ENCODE data around the gene OPN1MW3. TPM values are rescaled to one million over a fixed set of nuclear protein-coding genes. Genes with fewer than 3 reads are reported as not detected.
"Not testable (repeated sequence)": the region's sequence is repeated elsewhere in the genome, so short reads cannot be mapped to it uniquely, and the experiment has no call there.

OPN1MW3 gene
- total RNA-seq, 2 experiments from 2014 or later = not detected

DNA sequence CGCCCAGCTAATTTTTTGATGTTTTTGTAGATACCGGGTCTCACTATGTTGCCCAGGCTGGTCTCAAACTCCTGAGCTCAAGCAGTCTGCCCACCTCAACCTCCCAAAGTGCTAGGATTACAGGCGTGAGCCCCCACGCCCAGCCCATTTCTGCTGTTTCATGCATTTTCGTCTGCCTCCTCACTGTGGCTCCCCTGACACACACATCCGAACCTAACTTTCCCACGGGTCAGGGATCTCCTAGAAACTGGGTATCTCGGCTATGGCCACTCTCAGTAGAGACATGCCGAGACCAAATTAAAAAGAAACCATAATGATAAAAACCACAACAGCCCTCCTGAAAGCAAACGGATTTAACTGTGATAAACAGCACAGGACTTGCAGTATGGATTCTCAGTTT lies 9.3 kb upstream of the OPN1MW3 start:
- H3K9me3 Mint-ChIP-seq (ENCODE audit: low read depth); DNase-seq; CTCF ChIA-PET; H3K27me3 Mint-ChIP-seq; H3K27ac Mint-ChIP-seq; POLR2A ChIA-PET; H3K4me1 Mint-ChIP-seq; H3K36me3 Mint-ChIP-seq (ENCODE audit: low read depth); H3K4me3 Mint-ChIP-seq; intact Hi-C loops (cut with DNase I, micrococcal nuclease): not testable (repeated sequence)
- ATAC-seq = peak; percentile 8

- intact Hi-C loops (cut with DNase I, micrococcal nuclease); H3K9me3 Mint-ChIP-seq (ENCODE audit: low read depth); H3K36me3 Mint-ChIP-seq (ENCODE audit: low read depth); H3K4me3 Mint-ChIP-seq; H3K4me1 Mint-ChIP-seq; ATAC-seq; DNase-seq; POLR2A ChIA-PET; H3K27me3 Mint-ChIP-seq; H3K27ac Mint-ChIP-seq; CTCF ChIA-PET: not testable (repeated sequence)
Observed at GRCh38 chrX:154258711-154259110, 1.3 kb downstream of the OPN1MW3 start.

DNA sequence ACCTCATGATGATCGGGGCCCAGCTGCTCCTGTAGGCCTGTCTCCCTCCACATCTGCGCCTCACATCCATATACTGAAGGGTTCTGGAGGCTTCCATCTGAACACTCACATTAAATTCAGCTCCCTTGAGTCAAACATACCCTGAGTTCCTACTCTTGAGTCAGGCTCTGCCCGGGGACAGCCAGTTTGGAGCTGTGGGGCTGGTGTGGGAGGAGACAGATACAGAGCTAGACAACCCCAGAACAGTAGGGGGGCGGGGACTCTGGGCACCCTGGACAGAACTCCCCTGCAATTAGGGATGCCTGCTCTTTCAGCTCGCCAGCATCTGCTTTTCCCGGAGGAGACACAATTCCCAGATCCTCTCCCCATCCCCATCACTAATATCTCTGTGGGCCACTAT lies 5.7 kb downstream of the OPN1MW3 start:
- H3K4me1 Mint-ChIP-seq; POLR2A ChIA-PET; H3K4me3 Mint-ChIP-seq; H3K27me3 Mint-ChIP-seq; DNase-seq; intact Hi-C loops (cut with DNase I, micrococcal nuclease); H3K36me3 Mint-ChIP-seq (ENCODE audit: low read depth); H3K9me3 Mint-ChIP-seq (ENCODE audit: low read depth); CTCF ChIA-PET; H3K27ac Mint-ChIP-seq; ATAC-seq: not testable (repeated sequence)

DNA sequence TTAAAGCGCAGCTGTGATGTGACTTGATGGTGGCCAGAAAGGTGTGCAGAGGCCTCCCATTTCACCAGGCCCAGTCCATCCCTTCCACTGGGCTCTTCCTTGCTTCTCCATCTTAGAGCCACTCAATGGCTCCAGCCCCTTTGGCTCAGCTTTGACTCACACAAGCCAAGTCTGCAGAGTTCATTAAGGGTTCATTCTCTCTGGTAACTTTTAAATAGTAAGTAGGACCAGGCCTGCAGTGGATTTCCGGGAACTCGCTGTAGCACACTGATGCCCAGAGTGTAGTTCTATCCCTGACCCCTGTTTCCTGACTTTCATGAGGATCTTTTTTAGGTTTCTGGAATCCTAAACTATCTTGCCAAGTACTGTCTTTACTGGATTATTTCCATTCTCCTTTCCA lies 11.9 kb downstream of the OPN1MW3 start:
- H3K27me3 Mint-ChIP-seq; intact Hi-C loops (cut with DNase I, micrococcal nuclease); CTCF ChIA-PET; H3K36me3 Mint-ChIP-seq (ENCODE audit: low read depth); H3K4me3 Mint-ChIP-seq; ATAC-seq; H3K27ac Mint-ChIP-seq; DNase-seq; POLR2A ChIA-PET; H3K9me3 Mint-ChIP-seq (ENCODE audit: low read depth); H3K4me1 Mint-ChIP-seq: not testable (repeated sequence)

DNA sequence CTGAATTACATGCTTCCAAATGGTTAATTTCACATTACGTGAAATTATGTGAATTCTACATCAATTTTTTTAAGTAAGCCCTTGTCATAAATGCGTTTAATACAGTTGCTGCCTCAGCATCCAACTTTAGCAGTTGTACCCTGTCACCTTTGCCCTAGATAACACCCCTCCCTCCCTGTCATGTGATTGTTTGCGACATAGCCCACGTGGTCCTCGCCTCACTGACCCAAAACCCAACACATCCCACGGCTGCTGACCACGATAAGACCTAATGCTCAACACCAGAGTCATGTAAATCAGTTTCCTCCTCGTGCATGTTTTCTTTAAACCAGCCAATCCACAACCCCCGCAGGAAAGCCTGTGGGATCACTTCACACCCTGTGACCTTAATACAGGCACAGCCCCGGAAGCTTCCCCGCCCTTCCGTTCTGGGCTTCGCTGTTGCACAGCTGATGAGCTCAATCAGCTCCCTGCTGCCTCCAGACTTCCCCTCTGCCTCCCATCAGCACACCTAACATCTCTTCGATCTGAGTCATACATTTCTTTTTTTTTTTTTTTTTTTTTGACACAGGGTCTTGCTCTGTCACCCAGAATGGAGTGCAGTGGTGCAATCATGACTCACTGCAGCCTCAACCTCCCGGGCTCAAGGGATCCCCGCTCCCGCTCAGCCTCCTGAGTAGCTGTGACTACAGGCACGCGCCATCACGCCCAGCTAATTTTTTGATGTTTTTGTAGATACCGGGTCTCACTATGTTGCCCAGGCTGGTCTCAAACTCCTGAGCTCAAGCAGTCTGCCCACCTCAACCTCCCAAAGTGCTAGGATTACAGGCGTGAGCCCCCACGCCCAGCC lies 27.3 kb downstream of the OPN1MW3 start:
- H3K4me3 Mint-ChIP-seq; H3K27me3 Mint-ChIP-seq; H3K27ac Mint-ChIP-seq; DNase-seq; intact Hi-C loops (cut with DNase I, micrococcal nuclease); H3K9me3 Mint-ChIP-seq (ENCODE audit: low read depth); CTCF ChIA-PET; POLR2A ChIA-PET; H3K4me1 Mint-ChIP-seq; H3K36me3 Mint-ChIP-seq (ENCODE audit: low read depth): not testable (repeated sequence)
- peak; percentile 98 for ATAC-seq

GRCh38 chrX:154286406-154286805 lies 29.0 kb downstream of the OPN1MW3 start:
- DNase-seq; H3K4me1 Mint-ChIP-seq; H3K4me3 Mint-ChIP-seq; H3K27ac Mint-ChIP-seq; CTCF ChIA-PET; H3K9me3 Mint-ChIP-seq (ENCODE audit: low read depth); POLR2A ChIA-PET; H3K36me3 Mint-ChIP-seq (ENCODE audit: low read depth); ATAC-seq; H3K27me3 Mint-ChIP-seq; intact Hi-C loops (cut with DNase I, micrococcal nuclease): not testable (repeated sequence)

DNA sequence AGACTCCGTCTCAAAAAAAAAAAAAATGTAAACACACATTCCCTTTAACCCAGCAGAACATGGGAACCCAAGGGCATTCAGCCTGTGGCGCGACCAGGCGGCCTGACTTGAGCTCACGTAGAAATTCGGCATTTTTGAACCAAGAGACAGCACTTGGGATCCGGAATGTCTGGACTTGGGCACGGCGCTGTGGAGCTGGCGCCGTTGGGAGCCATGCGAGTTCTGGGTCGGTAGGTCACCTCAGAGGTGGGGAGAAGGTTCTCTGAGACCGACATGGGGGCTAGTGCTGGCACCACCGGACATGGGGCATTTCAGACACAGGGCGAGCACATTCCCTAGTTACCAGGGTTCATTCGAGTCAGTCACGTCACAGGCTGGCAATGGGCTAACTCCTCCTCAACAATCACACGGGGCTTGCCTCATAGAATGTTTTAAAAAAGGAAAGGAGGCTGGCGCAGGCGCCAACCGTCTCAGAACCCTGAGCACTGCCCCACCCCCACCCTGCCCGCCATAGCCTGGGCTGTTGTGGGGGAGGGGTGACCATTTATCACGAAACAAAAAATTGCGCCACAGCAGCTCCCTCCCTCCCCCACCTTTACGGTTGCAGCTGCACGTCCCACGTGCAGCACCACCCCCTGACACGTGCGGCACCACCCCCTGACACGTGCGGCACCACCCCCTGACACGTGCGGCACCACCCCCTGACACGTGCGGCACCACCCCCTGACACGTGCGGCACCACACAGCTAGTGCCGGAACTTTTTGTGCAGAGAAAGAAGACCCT lies 37.6 kb downstream of the OPN1MW3 start, which contains the start of gene TEX28:
Gene TEX28 (minus strand): TSS at position 334 of the 784 bp plus-strand sequence. CDS start 3,007 bp downstream, outside the sequence.
- no peak for DNase-seq
- no peaks in the 10 kb centered on the region for H3K36me3 Mint-ChIP-seq (ENCODE audit: low read depth)
- H3K27ac Mint-ChIP-seq = no peak within 1 kb of the TSS
- H3K4me1 Mint-ChIP-seq = no peaks in the 10 kb centered on the region
- H3K9me3 Mint-ChIP-seq (ENCODE audit: low read depth) = no peaks in the 10 kb centered on the region
- H3K27me3 Mint-ChIP-seq = no peaks in the 10 kb centered on the region
- ChIA-PET POLR2A (no interaction called here), CTCF (no interaction called here)
- H3K4me3 Mint-ChIP-seq = no peak within 1 kb of the TSS
- no peak for ATAC-seq
- intact Hi-C loops (cut with DNase I, micrococcal nuclease) = no loop called here

GRCh38 chrX:154295664-154296310 lies 38.4 kb downstream of the OPN1MW3 start, which contains the start of gene TKTL1:
Gene TKTL1 (plus strand): TSS chrX:154295795. CDS start chrX:154295860, 65 bp downstream.
- Mint-ChIP-seq H3K9me3 (ENCODE audit: low read depth) (no peaks in the 10 kb centered on the region), H3K4me3 (no peak within 1 kb of the TSS), H3K36me3 (ENCODE audit: low read depth) (no peaks in the 10 kb centered on the region), H3K4me1 (no peaks in the 10 kb centered on the region), H3K27me3 (no peaks in the 10 kb centered on the region), H3K27ac (no peak within 1 kb of the TSS)
- intact Hi-C loops (cut with DNase I, micrococcal nuclease) = no loop called here
- DNase-seq (no peak), ATAC-seq (no peak)
- POLR2A ChIA-PET = no interaction called here
- CTCF ChIA-PET = no interaction called here

- ChIA-PET POLR2A (no interaction called here), CTCF (no interaction called here)
- no peak overlapping the region for H3K4me3 Mint-ChIP-seq
- no peaks in the 10 kb centered on the region for H3K36me3 Mint-ChIP-seq (ENCODE audit: low read depth)
- no peak for ATAC-seq
- intact Hi-C loops (cut with DNase I, micrococcal nuclease) = no loop called here
- DNase-seq = no peak
- H3K9me3 Mint-ChIP-seq (ENCODE audit: low read depth) = no peaks in the 10 kb centered on the region
- no peak overlapping the region for H3K27ac Mint-ChIP-seq
- H3K4me1 Mint-ChIP-seq = no peaks in the 10 kb centered on the region
- H3K27me3 Mint-ChIP-seq = no peaks in the 10 kb centered on the region
Observed at GRCh38 chrX:154296731-154297130, 39.3 kb downstream of the OPN1MW3 start.

- intact Hi-C loops (cut with DNase I, micrococcal nuclease) = no loop called here
- Mint-ChIP-seq H3K4me1 (no peaks in the 10 kb centered on the region), H3K27me3 (no peaks in the 10 kb centered on the region), H3K36me3 (ENCODE audit: low read depth) (no peaks in the 10 kb centered on the region), H3K27ac (no peak overlapping the region), H3K9me3 (ENCODE audit: low read depth) (no peaks in the 10 kb centered on the region), H3K4me3 (no peak overlapping the region)
- ChIA-PET CTCF (no interaction called here), POLR2A (no interaction called here)
- ATAC-seq (no peak), DNase-seq (no peak)
Observed at GRCh38 chrX:154298312-154298711, 40.9 kb downstream of the OPN1MW3 start.

DNA sequence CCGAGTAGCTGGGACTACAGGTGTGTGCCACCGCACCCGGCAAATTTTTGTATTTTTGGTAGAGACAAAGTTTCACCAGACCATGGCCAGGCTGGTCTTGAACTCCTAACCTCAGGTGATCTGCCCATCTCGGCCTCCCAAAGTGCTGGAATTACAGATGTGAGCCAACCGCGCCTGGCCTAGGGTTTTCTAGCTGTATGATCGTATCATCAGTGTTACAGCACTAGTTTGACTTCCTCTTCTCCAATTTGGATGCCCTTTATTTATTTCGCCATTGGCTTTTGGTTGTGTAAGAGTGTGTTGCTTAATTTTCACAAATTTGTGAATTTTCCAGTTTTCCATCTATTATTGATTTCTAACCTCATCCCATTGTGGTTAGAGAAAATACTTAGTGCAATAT lies 43.4 kb downstream of the OPN1MW3 start:
- POLR2A ChIA-PET = no interaction called here
- H3K27ac Mint-ChIP-seq = no peak overlapping the region
- no peak overlapping the region for H3K4me3 Mint-ChIP-seq
- DNase-seq = no peak
- CTCF ChIA-PET = interaction anchor here (1.0 kb wide), 1 partner anchor 26 kb away, joined by 3 read pairs; no protein-coding TSS in a partner anchor
- no peaks in the 10 kb centered on the region for H3K9me3 Mint-ChIP-seq (ENCODE audit: low read depth)
- H3K4me1 Mint-ChIP-seq = no peaks in the 10 kb centered on the region
- no peaks in the 10 kb centered on the region for H3K27me3 Mint-ChIP-seq
- no peaks in the 10 kb centered on the region for H3K36me3 Mint-ChIP-seq (ENCODE audit: low read depth)
- no peak for ATAC-seq
- intact Hi-C loops (cut with DNase I, micrococcal nuclease) = no loop called here

Data from activated CD4-positive, alpha-beta T cell treated with anti-CD3 and anti-CD28 coated beads for 36 hours (primary cell).